ENCODE measurements around the gene TET1.
"Not testable (repeated sequence)": the region's sequence is repeated elsewhere in the genome, so short reads cannot be mapped to it uniquely, and the experiment has no call there.

The TET1 gene

GRCh38 chr10:68713065-68713464, 152.9 kb downstream of the TET1 start:
- not testable (repeated sequence) for DNase-seq (ENCODE audit: low read depth)

- no peak for DNase-seq (ENCODE audit: low read depth)
These were observed 157.3 kb downstream of the TET1 start for GRCh38 chr10:68717435-68717834.

- DNase-seq (ENCODE audit: low read depth) = peak; percentile 99
These were observed 160.9 kb downstream of the TET1 start, which contains the start of gene CCAR1 for GRCh38 chr10:68720793-68721672. Gene CCAR1, plus strand, starts transcription at chr10:68721239. Its CDS starts 1,266 bp downstream, at chr10:68722505.

- DNase-seq (ENCODE audit: low read depth) = peak; percentile 28
These were observed 161.7 kb downstream of the TET1 start for GRCh38 chr10:68721673-68722335.

GRCh38 chr10:68725016-68725415, 164.9 kb downstream of the TET1 start:
- no peak for DNase-seq (ENCODE audit: low read depth)

- no peak for DNase-seq (ENCODE audit: low read depth)
These were observed 167.0 kb downstream of the TET1 start for GRCh38 chr10:68727146-68727545.

GRCh38 chr10:68732651-68733050, 172.5 kb downstream of the TET1 start:
- DNase-seq (ENCODE audit: low read depth) = no peak

GRCh38 chr10:68734349-68734748, 174.2 kb downstream of the TET1 start:
- DNase-seq (ENCODE audit: low read depth) = no peak

GRCh38 chr10:68735119-68735518, 175.0 kb downstream of the TET1 start:
- no peak for DNase-seq (ENCODE audit: low read depth)

- DNase-seq (ENCODE audit: low read depth) = not testable (repeated sequence)
These were observed 175.6 kb downstream of the TET1 start for GRCh38 chr10:68735739-68736138.

- not testable (repeated sequence) for DNase-seq (ENCODE audit: low read depth)
These were observed 180.5 kb downstream of the TET1 start for GRCh38 chr10:68740676-68741075.

- no peak for DNase-seq (ENCODE audit: low read depth)
These were observed 182.3 kb downstream of the TET1 start for GRCh38 chr10:68742397-68742796.

Data from ELR (cell line).